ENCODE measurements around the gene APOA5.
"Not testable (repeated sequence)": the region's sequence is repeated elsewhere in the genome, so short reads cannot be mapped to it uniquely, and the experiment has no call there.

APOA5 gene

GRCh38 chr11:116826751-116827431 lies 35.2 kb upstream of the APOA5 start:
- DNase-seq, result no peak

GRCh38 chr11:116825854-116826750 lies 34.4 kb upstream of the APOA5 start:
- DNase-seq, result no peak

- DNase-seq, result no peak
These were observed 33.8 kb upstream of the APOA5 start for GRCh38 chr11:116825434-116825833.

GRCh38 chr11:116823031-116823843 lies 31.6 kb upstream of the APOA5 start, which contains the start of gene APOA4:
APOA4 (minus strand) TSS chr11:116823304; CDS start chr11:116823191, 113 bp downstream.
- DNase-seq, result no peak

GRCh38 chr11:116822575-116822974 lies 30.9 kb upstream of the APOA5 start:
- no peak for DNase-seq

GRCh38 chr11:116821050-116821918 lies 29.6 kb upstream of the APOA5 start:
- no peak for DNase-seq

- no peak for DNase-seq
These were observed 27.4 kb upstream of the APOA5 start for GRCh38 chr11:116819049-116819448.

GRCh38 chr11:116814502-116814901 lies 22.8 kb upstream of the APOA5 start:
- DNase-seq, result no peak

- DNase-seq, result no peak
These were observed 22.2 kb upstream of the APOA5 start for GRCh38 chr11:116813781-116814471.

GRCh38 chr11:116813170-116813569 lies 21.5 kb upstream of the APOA5 start:
- DNase-seq, result no peak

- no peak for DNase-seq
These were observed 20.4 kb upstream of the APOA5 start for GRCh38 chr11:116812109-116812508.

GRCh38 chr11:116811194-116811593 lies 19.5 kb upstream of the APOA5 start:
- DNase-seq, result no peak

GRCh38 chr11:116808262-116809175 lies 16.8 kb upstream of the APOA5 start:
- no peak for DNase-seq

- no peak for DNase-seq
These were observed 16.1 kb upstream of the APOA5 start for GRCh38 chr11:116807601-116808261.

GRCh38 chr11:116804001-116804400 lies 12.3 kb upstream of the APOA5 start:
- DNase-seq, result no peak

- DNase-seq, result not testable (repeated sequence)
These were observed 10.0 kb upstream of the APOA5 start for GRCh38 chr11:116801662-116802061.

- no peak for DNase-seq
These were observed 8.9 kb upstream of the APOA5 start for GRCh38 chr11:116800610-116801009.

GRCh38 chr11:116798368-116798767 lies 6.7 kb upstream of the APOA5 start:
- no peak for DNase-seq

- no peak for DNase-seq
These were observed 6.1 kb upstream of the APOA5 start for GRCh38 chr11:116797816-116798215.

GRCh38 chr11:116796548-116796947 lies 4.9 kb upstream of the APOA5 start:
- DNase-seq, result no peak

Data from CD4-positive, alpha-beta T cell treated with Interleukin-1 beta for 1 hour (primary cell).